ENCODE measurements around the gene CEP57L1. TPM values are rescaled to one million over a fixed set of nuclear protein-coding genes. Genes with fewer than 3 reads are reported as not detected.

Gene CEP57L1
- total RNA-seq, 1 experiment from 2014 or later: 20.7 TPM

GRCh38 chr6:109092074-109092473, 3.2 kb upstream of the CEP57L1 start:
- H3K79me2 ChIP-seq (ENCODE audit: insufficient read depth, low read length): peaks cover 21% of the 10 kb centered on the region
- no peak overlapping the region for H3K4me3 ChIP-seq (replicated peaks in 1 of 2; ENCODE audit: low read depth in 1 of 2, low read length in 2 of 2)
- intact Hi-C loops (cut with micrococcal nuclease): no loop called here
- H2AFZ ChIP-seq (ENCODE audit: low read depth, low read length, poor library complexity, severe bottlenecking): no peak overlapping the region
- no peaks in the 10 kb centered on the region for H3K9me2 ChIP-seq (ENCODE audit: insufficient read depth)
- ATAC-seq (no peak), DNase-seq (ENCODE audit: low read depth, low spot score) (no peak)
- ChIA-PET POLR2A (no interaction called here), RAD21 (ENCODE audit: low non-redundant PET in 1 of 2, low total read pairs in 2 of 2, uncharacterized antibody in 2 of 2, unreplicated experiment in 2 of 2) (no interaction called here), CTCF (no interaction called here)
- TF ChIP-seq ZBTB33 (IDR thresholded peaks at IDR 0.05; ENCODE audit: extremely low read depth, insufficient replicate concordance, low read length) (no peak), YY1 (IDR thresholded peaks at IDR 0.05; ENCODE audit: extremely low read depth, insufficient replicate concordance, low read depth, low read length) (no peak), RAD21 (IDR thresholded peaks at IDR 0.05; ENCODE audit: low read depth) (no peak), EZH2phosphoT487 (IDR thresholded peaks at IDR 0.05; ENCODE audit: borderline replicate concordance) (no peak), ZFX (IDR thresholded peaks at IDR 0.05) (no peak), SP1 (IDR thresholded peaks at IDR 0.05; ENCODE audit: low read depth) (no peak), JUND (IDR thresholded peaks at IDR 0.05) (no peak), REST (IDR thresholded peaks at IDR 0.05; ENCODE audit: low read depth) (no peak), SIN3A (IDR thresholded peaks at IDR 0.05; ENCODE audit: low read depth) (no peak), EGR1 (IDR thresholded peaks at IDR 0.05; ENCODE audit: low read depth) (no peak), CEBPB (IDR thresholded peaks at IDR 0.05; ENCODE audit: low read depth) (no peak), ATF3 (IDR thresholded peaks at IDR 0.05) (no peak), EZH2 (IDR thresholded peaks at IDR 0.05) (no peak)
- H3K27ac ChIP-seq (ENCODE audit: low read depth, low read length): no peak overlapping the region
- no peak overlapping the region for H3K9ac ChIP-seq (ENCODE audit: low read length)
- H4K20me1 ChIP-seq (ENCODE audit: insufficient read depth): no peaks in the 10 kb centered on the region
- no peak overlapping the region for H3K4me2 ChIP-seq (ENCODE audit: low read length)
- H3K9me3 ChIP-seq (ENCODE audit: control insufficient read depth in 1 of 2, insufficient read depth in 1 of 2, low read depth in 1 of 2, low read length in 2 of 2): no peaks in the 10 kb centered on the region
- H3K4me1 ChIP-seq (ENCODE audit: control insufficient read depth in 1 of 2, insufficient read depth in 2 of 2, low read length in 2 of 2): peaks cover 2 to 19% of the 10 kb centered on the region in 2 experiments; a peak in 3 of 4 replicates
- no TSS peak for BruUV-seq (replicated peaks)
- no peaks in the 10 kb centered on the region for H3K27me3 ChIP-seq (ENCODE audit: insufficient read depth, low read length)
- no peaks in the 10 kb centered on the region for H3K36me3 ChIP-seq (ENCODE audit: control insufficient read depth in 1 of 2, insufficient read depth in 2 of 2, low read length in 2 of 2)

All from HCT116 (cell line).